ENCODE data around the gene PNKD.

- TF ChIP-seq CTCF (conservative IDR thresholded peaks at IDR 0.05; ENCODE audit: low read length) (no peak), EZH2phosphoT487 (IDR thresholded peaks at IDR 0.05; ENCODE audit: borderline replicate concordance, low read depth, low read length) (no peak)
These were observed 5.2 kb downstream of the PNKD start for GRCh38 chr2:218275371-218276072.
